A549 (cell line): Measurements from ENCODE around the gene CHAD.

Experiments used
- CHD2 ChIP-seq: fragments of 150-350 bp; IDR thresholded peaks from 2 replicates; pipeline ENCODE4 v1.6.1; 2014; ENCODE audit warnings: low read length; ENCODE audit not compliant: partially characterized antibody
- CTCF ChIP-seq: fragments of >200 bp; sonication (Bioruptor Twin); formaldehyde crosslinking; IDR thresholded peaks from 3 replicates; pipeline ENCODE4 v1.5.1; 2016
- EHF ChIP-seq: fragments of 250-450 bp; sonication (Bioruptor Pico); IDR thresholded peaks from 2 replicates; pipeline ENCODE4 v1.5.0; 2020; ENCODE audit warnings: mild to moderate bottlenecking
- EP300 ChIP-seq, 2 experiments: fragments of >200 bp; sonication (Bioruptor Twin); formaldehyde crosslinking; IDR thresholded peaks; 2 replicates in 1 of 2; 3 replicates in 1 of 2; pipeline ENCODE4 v1.6.1; 2016 to 2017
- KDM5A ChIP-seq: fragments of 200-600 bp; sonication (generic); IDR thresholded peaks from 2 replicates; pipeline ENCODE4 v1.6.1; 2016; ENCODE audit warnings: antibody characterized with exemption, mild to moderate bottlenecking
- NFE2L2 ChIP-seq: fragments of 150-350 bp; conservative IDR thresholded peaks from 2 replicates; pipeline ENCODE4 v1.6.1; 2014; ENCODE audit warnings: low read length
- POLR2A ChIP-seq: IDR thresholded peaks from 2 replicates; pipeline ENCODE4 v1.6.1; 2012; ENCODE audit warnings: mild to moderate bottlenecking, low read length
- RAD21 ChIP-seq, 2 experiments: fragments of >200 bp in 1 of 2; sonication (Bioruptor Twin) in 1 of 2; formaldehyde crosslinking in 1 of 2; IDR thresholded peaks in 1 of 2; conservative IDR thresholded peaks in 1 of 2; 2 replicates in 1 of 2; 3 replicates in 1 of 2; pipeline ENCODE4 v1.6.1; 2012 to 2018; ENCODE audit warnings: inconsistent platforms in 1 of 2
- RCOR1 ChIP-seq: fragments of 150-350 bp; IDR thresholded peaks from 2 replicates; pipeline ENCODE4 v1.6.1; 2014; ENCODE audit warnings: antibody characterized with exemption, low read length, low read depth
- REST ChIP-seq: fragments of 200-600 bp; sonication (generic); IDR thresholded peaks from 2 replicates; pipeline ENCODE4 v1.6.1; 2016; ENCODE audit warnings: antibody characterized with exemption, mild to moderate bottlenecking, moderate library complexity

- no peak for TF ChIP-seq CTCF
- no peak for TF ChIP-seq EHF (CRISPR knock-in tag)
- no peak for TF ChIP-seq POLR2A
- no peak for TF ChIP-seq REST
- no peak for TF ChIP-seq CHD2
- no peak for TF ChIP-seq RCOR1
- TF ChIP-seq KDM5A, result no peak
- TF ChIP-seq EP300 (IDR thresholded peaks at IDR 0.05), result no peak
- no peak for TF ChIP-seq NFE2L2
- TF ChIP-seq RAD21 (conservative IDR thresholded peaks at IDR 0.05 in 1 of 2, IDR thresholded peaks at IDR 0.05 in 1 of 2), result no peak
Measured at GRCh38 chr17:50468304-50469207, at the start of gene CHAD.
